Aorta (tissue), 5 donors: ENCODE measurements around the gene CYP4V2. TPM values are rescaled to one million over a fixed set of nuclear protein-coding genes. Genes with fewer than 3 reads are reported as not detected.
A peak's percentile ranks its signal among the peaks of the same experiment; 100 is the strongest.

Experiments used
- ATAC-seq: fragments of 200-7000 bp; cut with Tn5 transposase; one replicate; pipeline ENCODE4 v1.9.1; 2022; ENCODE audit warnings: moderate library complexity; ENCODE audit not compliant: low FRiP score
- DNase-seq, 2 donors: peaks; one replicate each; pipeline ENCODE4 v3.0.0-alpha.2; 2020
- H3K27ac ChIP-seq, 2 donors: one replicate each; pipeline ENCODE4 v1.5.1; 2013; ENCODE audit warnings: low read length in 2 of 2, mild to moderate bottlenecking in 2 of 2, moderate library complexity in 2 of 2, control low read depth in 1 of 2, inconsistent platforms in 1 of 2, low read depth in 1 of 2
- H3K27me3 ChIP-seq, 2 donors: one replicate each; pipeline ENCODE4 v1.6.1; 2013; ENCODE audit warnings: control low read depth in 1 of 2, low read length in 1 of 2, mild to moderate bottlenecking in 1 of 2, moderate library complexity in 1 of 2; ENCODE audit not compliant: insufficient read depth in 2 of 2, control insufficient read depth in 1 of 2
- H3K36me3 ChIP-seq, 2 donors: one replicate each; pipeline ENCODE4 v1.6.1; 2013; ENCODE audit warnings: control low read depth in 1 of 2, low read length in 1 of 2, mild to moderate bottlenecking in 1 of 2; ENCODE audit not compliant: insufficient read depth in 2 of 2, control insufficient read depth in 1 of 2
- H3K4me1 ChIP-seq, 2 donors: one replicate each; pipeline ENCODE4 v1.6.1; 2013; ENCODE audit warnings: low read length in 2 of 2, control low read depth in 1 of 2, mild to moderate bottlenecking in 1 of 2, moderate library complexity in 1 of 2; ENCODE audit not compliant: insufficient read depth in 2 of 2, control insufficient read depth in 1 of 2
- H3K4me3 ChIP-seq, 2 donors: one replicate each; pipeline ENCODE4 v1.5.1; 2013; ENCODE audit warnings: low read length in 2 of 2, control low read depth in 1 of 2, mild to moderate bottlenecking in 1 of 2
- H3K9me3 ChIP-seq: one replicate; pipeline ENCODE4 v1.6.1; 2013; ENCODE audit warnings: mild to moderate bottlenecking, low read length; ENCODE audit not compliant: control insufficient read depth
- WGBS, 2 donors: extraction: QIAGEN DNeasy Blood & Tissue Kit; methylation state at CpG; one replicate each; pipeline ENCODE4 v1.1.7; 2013; 5-methylcytosine and 5-hydroxymethylcytosine counted together
- intact Hi-C, 2 donors: fragments of 100-400 bp; cut with DNase I; formaldehyde crosslinking; loops; one replicate each; pipeline versions ENCODE4 v1.14.2 to v1.15.0; 2022
- long read RNA-seq, 2 donors: library from polyadenylated mRNA; unstranded; transcript quantifications; one replicate each; pipeline ENCODE4 v2.0.0, GENCODE V29; 2020 to 2021
- polyA plus RNA-seq, 2 donors: library from polyadenylated mRNA; stranded (reverse); fragments of 200-250 nt; gene quantifications; one replicate each; pipeline ENCODE4 v1.2.3, GENCODE V29; 2013
- total RNA-seq, 2 donors: library from RNA; stranded (reverse); fragmentation: NEBNext Ultra II Directional; extraction: Animal tissue kit (Norgen Biotek cat#: 25700); gene quantifications; one replicate each; pipeline ENCODE4 v1.2.1, GENCODE V29; 2021
- donor health status: healthy with polysubstance abuse.
- donor health status: Bipolar disorder and iron deficiency.
- donor health status: DM: no; HTN: no; CAD: no.
- donor health status: DM: no; HTN: no; CAD: no.
- donor health status: DM: yes; HTN: yes; CAD: no.

CYP4V2 gene
- total RNA-seq = 10 to 100 TPM; 26.4 to 43.2 TPM
- polyA plus RNA-seq = 10 to 100 TPM; 11.8 to 31.1 TPM
- long read RNA-seq, donor 1, partial matches to known transcripts = 0 of 1 reads
- long read RNA-seq, donor 1, other reads (novel, unspliced or antisense) = 1 of 1 reads
- long read RNA-seq, donor 2, partial matches to known transcripts = 4 of 12 reads
- long read RNA-seq, donor 2, other reads (novel, unspliced or antisense) = 7 of 12 reads

GRCh38 chr4:186191200-186192065, at the start of gene CYP4V2:
Gene CYP4V2, plus strand, starts transcription at chr4:186191567. Its CDS starts 257 bp downstream, at chr4:186191824.
- H3K9me3 ChIP-seq = no peaks in the 10 kb centered on the region
- ATAC-seq = peak; percentile 93
- peak within 1 kb of the TSS; percentile 73 to 80 for H3K4me3 ChIP-seq
- intact Hi-C loops = no loop called here
- H3K27me3 ChIP-seq = no peaks in the 10 kb centered on the region
- DNase-seq = peak; percentile 92
- H3K36me3 ChIP-seq = peaks cover 0 to 4% of the 10 kb centered on the region in 2 donors
- WGBS, 2 donors = 0% methylated on average over 90 to 107 of the region's 107 CpGs
- peak within 1 kb of the TSS; percentile 93 to 97 for H3K27ac ChIP-seq
- no peaks in the 10 kb centered on the region for H3K4me1 ChIP-seq

GRCh38 chr4:186144198-186144945, 47.0 kb upstream of the CYP4V2 start:
- Histone ChIP-seq H3K27ac (peak overlapping the region; percentile 4 to 71), H3K4me1 (no peaks in the 10 kb centered on the region), H3K9me3 (no peaks in the 10 kb centered on the region), H3K4me3 (peak overlapping the region; percentile 8 to 52), H3K36me3 (no peaks in the 10 kb centered on the region), H3K27me3 (no peaks in the 10 kb centered on the region)
- DNase-seq (peak; percentile 77 to 92), ATAC-seq (peak; percentile 87)
- 0 to 1% methylated on average over 32 to 72 of the region's 72 CpGs for WGBS, 2 donors
- intact Hi-C loops = no loop called here

GRCh38 chr4:186144946-186145569, 46.3 kb upstream of the CYP4V2 start:
- no peaks in the 10 kb centered on the region for H3K9me3 ChIP-seq
- H3K36me3 ChIP-seq = no peaks in the 10 kb centered on the region
- peak overlapping the region in 1 of 2 donors; percentile 83 for H3K27ac ChIP-seq
- no peaks in the 10 kb centered on the region for H3K4me1 ChIP-seq
- peak; percentile 84 to 90 for DNase-seq
- 0% methylated on average over 42 to 54 of the region's 54 CpGs for WGBS, 2 donors
- intact Hi-C loops = no loop called here
- ATAC-seq = peak; percentile 78
- H3K4me3 ChIP-seq = peak overlapping the region; percentile 8 to 52
- no peaks in the 10 kb centered on the region for H3K27me3 ChIP-seq

- intact Hi-C loops = no loop called here
- no peak for ATAC-seq
- no peak for DNase-seq
- Histone ChIP-seq H3K36me3 (no peaks in the 10 kb centered on the region), H3K27me3 (no peaks in the 10 kb centered on the region), H3K4me1 (no peaks in the 10 kb centered on the region), H3K9me3 (no peaks in the 10 kb centered on the region), H3K4me3 (no peak overlapping the region), H3K27ac (no peak overlapping the region)
- WGBS, 2 donors = 93% methylated on average over 9 of the region's 9 CpGs
Measured at GRCh38 chr4:186146458-186146857, 44.9 kb upstream of the CYP4V2 start.

- DNase-seq = no peak
- Histone ChIP-seq H3K36me3 (peaks cover 0 to 2% of the 10 kb centered on the region in 2 donors), H3K9me3 (no peaks in the 10 kb centered on the region), H3K27ac (no peak overlapping the region), H3K4me1 (no peaks in the 10 kb centered on the region), H3K27me3 (no peaks in the 10 kb centered on the region), H3K4me3 (no peak overlapping the region)
- ATAC-seq = no peak
- WGBS, 2 donors = 98% methylated on average over 1 of the region's 1 CpG
- intact Hi-C loops = no loop called here
Measured at GRCh38 chr4:186148336-186148975, 42.9 kb upstream of the CYP4V2 start.

GRCh38 chr4:186149872-186150271, 41.5 kb upstream of the CYP4V2 start:
- Histone ChIP-seq H3K4me3 (no peak overlapping the region), H3K36me3 (peaks cover 0 to 2% of the 10 kb centered on the region in 2 donors), H3K4me1 (no peaks in the 10 kb centered on the region), H3K27ac (no peak overlapping the region), H3K27me3 (no peaks in the 10 kb centered on the region), H3K9me3 (no peaks in the 10 kb centered on the region)
- peak; percentile 77 for ATAC-seq
- 9 to 19% methylated on average over 13 to 14 of the region's 14 CpGs for WGBS, 2 donors
- intact Hi-C loops = no loop called here
- peak; percentile 62 to 93 for DNase-seq

GRCh38 chr4:186150926-186151325, 40.4 kb upstream of the CYP4V2 start:
- H3K27me3 ChIP-seq = no peaks in the 10 kb centered on the region
- H3K36me3 ChIP-seq = peaks cover 0 to 2% of the 10 kb centered on the region in 2 donors
- intact Hi-C loops = no loop called here
- WGBS, 2 donors = 92 to 95% methylated on average over 13 of the region's 13 CpGs
- no peaks in the 10 kb centered on the region for H3K4me1 ChIP-seq
- ATAC-seq (no peak), DNase-seq (no peak)
- H3K27ac ChIP-seq = no peak overlapping the region
- H3K9me3 ChIP-seq = no peaks in the 10 kb centered on the region
- H3K4me3 ChIP-seq = no peak overlapping the region

GRCh38 chr4:186151499-186151898, 39.9 kb upstream of the CYP4V2 start:
- no peak for DNase-seq

More at GRCh38 chr4:186151499-186151898, 39.9 kb upstream of the CYP4V2 start:
- Histone ChIP-seq H3K27ac (no peak overlapping the region), H3K27me3 (no peaks in the 10 kb centered on the region), H3K4me1 (no peaks in the 10 kb centered on the region), H3K36me3 (peaks cover 0 to 2% of the 10 kb centered on the region in 2 donors), H3K4me3 (no peak overlapping the region), H3K9me3 (no peaks in the 10 kb centered on the region)
- 95 to 96% methylated on average over 7 of the region's 7 CpGs for WGBS, 2 donors
- intact Hi-C loops = no loop called here
- ATAC-seq = no peak
